GM23248 (cell line): Measurements from ENCODE around the gene DPYD.

ENCODE experiments used
- EZH2 ChIP-seq: fragments of 200-600 bp; sonication (generic); IDR thresholded peaks from 2 replicates; pipeline ENCODE4 v1.6.1; 2018; ENCODE audit warnings: antibody characterized with exemption, mild to moderate bottlenecking; ENCODE audit not compliant: insufficient read depth, poor library complexity, severe bottlenecking
- EZH2phosphoT487 ChIP-seq: fragments of 200-600 bp; sonication (generic); IDR thresholded peaks from 2 replicates; pipeline ENCODE4 v1.6.1; 2018; ENCODE audit warnings: antibody characterized with exemption, moderate library complexity, mild to moderate bottlenecking, low read depth; ENCODE audit not compliant: insufficient read depth

DNA sequence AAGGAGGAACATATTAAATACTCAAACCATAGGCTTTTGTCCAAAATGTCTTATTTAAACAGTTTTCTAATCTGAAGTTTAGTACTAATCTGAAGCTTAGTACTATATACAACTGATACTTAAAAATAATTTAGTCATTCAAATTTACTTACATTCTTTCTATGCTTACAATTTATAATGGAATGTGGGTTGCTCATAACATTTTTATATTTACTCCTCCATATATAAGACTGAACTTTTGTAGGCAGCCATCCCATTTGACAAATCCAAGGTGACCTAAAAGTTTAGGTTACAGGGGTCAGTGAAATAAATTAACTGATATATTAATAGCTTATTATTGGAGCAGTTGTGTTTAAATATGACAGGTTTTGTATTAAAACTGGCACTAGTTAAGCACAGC, 570.6 kb downstream of the DPYD start:
- TF ChIP-seq EZH2 (no peak), EZH2phosphoT487 (no peak)
